Astrocyte (in vitro differentiated cells and primary cell): ENCODE results near the gene MPC2. TPM values are rescaled to one million over a fixed set of nuclear protein-coding genes. Genes with fewer than 3 reads are reported as not detected.

Experiments used
- DNase-seq: peaks from one replicate; pipeline ENCODE4 v3.0.0-alpha.2; 2010; ENCODE audit warnings: low read depth
- FAIRE-seq: peaks from 2 replicates; lab custom pipeline; 2011; peaks lifted over from hg19 to GRCh38; lab: Jason Lieb, UNC
- H2AFZ ChIP-seq: 2 replicates; pipeline ENCODE4 v1.6.0; 2012; ENCODE audit warnings: low read depth, low read length, inconsistent platforms
- H3K27ac ChIP-seq: 2 replicates; pipeline ENCODE4 v1.5.1; 2011; ENCODE audit warnings: low read depth, low read length, inconsistent platforms
- H3K27me3 ChIP-seq: 2 replicates; pipeline ENCODE4 v1.6.0; 2011; ENCODE audit warnings: low read length, inconsistent platforms; ENCODE audit not compliant: insufficient read depth
- H3K36me3 ChIP-seq: 2 replicates; pipeline ENCODE4 v1.5.1; 2011; ENCODE audit warnings: low read length, inconsistent platforms; ENCODE audit not compliant: insufficient read depth
- H3K4me1 ChIP-seq: 2 replicates; pipeline ENCODE4 v1.5.1; 2011; ENCODE audit warnings: low read length, inconsistent platforms; ENCODE audit not compliant: insufficient read depth
- H3K4me2 ChIP-seq: 2 replicates; pipeline ENCODE4 v1.6.0; 2012; ENCODE audit warnings: low read length, inconsistent platforms
- H3K4me3 ChIP-seq: 2 replicates; pipeline ENCODE4 v1.5.1; 2011; ENCODE audit warnings: low read depth, mild to moderate bottlenecking, low read length, inconsistent platforms; ENCODE audit not compliant: insufficient read depth
- H3K79me2 ChIP-seq: 2 replicates; pipeline ENCODE4 v1.6.0; 2012; ENCODE audit warnings: mild to moderate bottlenecking, low read length, inconsistent platforms; ENCODE audit not compliant: insufficient read depth
- H3K9ac ChIP-seq: 2 replicates; pipeline ENCODE4 v1.6.0; 2012; ENCODE audit warnings: mild to moderate bottlenecking, low read length, inconsistent platforms
- H3K9me3 ChIP-seq: 2 replicates; pipeline ENCODE4 v1.5.1; 2012; ENCODE audit warnings: low read depth, mild to moderate bottlenecking, low read length, inconsistent platforms; ENCODE audit not compliant: insufficient read depth
- H4K20me1 ChIP-seq: 2 replicates; pipeline ENCODE4 v1.6.0; 2012; ENCODE audit warnings: low read length, inconsistent platforms; ENCODE audit not compliant: insufficient read depth
- H3K27ac Mint-ChIP-seq: one replicate; pipeline ENCODE4 v1.8.0; 2021; ENCODE audit warnings: mild to moderate bottlenecking, mixed read lengths; ENCODE audit not compliant: unreplicated experiment
- H3K27me3 Mint-ChIP-seq: one replicate; pipeline ENCODE4 v1.8.0; 2021; ENCODE audit warnings: low read depth, mixed read lengths; ENCODE audit not compliant: unreplicated experiment
- H3K36me3 Mint-ChIP-seq: one replicate; pipeline ENCODE4 v1.8.0; 2021; ENCODE audit warnings: low read depth, mixed read lengths; ENCODE audit not compliant: unreplicated experiment
- H3K4me1 Mint-ChIP-seq: one replicate; pipeline ENCODE4 v1.8.0; 2021; ENCODE audit warnings: low read depth, mixed read lengths; ENCODE audit not compliant: unreplicated experiment
- H3K4me3 Mint-ChIP-seq: one replicate; pipeline ENCODE4 v1.8.0; 2021; ENCODE audit warnings: mild to moderate bottlenecking, moderate library complexity, mixed read lengths; ENCODE audit not compliant: unreplicated experiment
- H3K9me3 Mint-ChIP-seq: one replicate; pipeline ENCODE4 v1.8.0; 2021; ENCODE audit warnings: mild to moderate bottlenecking, mixed read lengths; ENCODE audit not compliant: unreplicated experiment
- CTCF ChIP-seq: IDR thresholded peaks from 2 replicates; pipeline ENCODE4 v1.5.1; 2011; ENCODE audit warnings: low read depth, mild to moderate bottlenecking, inconsistent platforms, low read length, moderate library complexity; ENCODE audit not compliant: insufficient read depth
- EZH2 ChIP-seq: IDR thresholded peaks from 2 replicates; pipeline ENCODE4 v1.6.1; 2012; ENCODE audit warnings: mild to moderate bottlenecking, low read length, inconsistent platforms; ENCODE audit not compliant: insufficient read depth
- total RNA-seq: library from RNA; stranded (reverse); gene quantifications from 2 replicates; pipeline ENCODE4 v1.2.1, GENCODE V29; 2021

The MPC2 gene
- total RNA-seq, 1 donor from 2014 or later = 62.3 TPM

GRCh38 chr1:167880580-167881021 lies 56.3 kb downstream of the MPC2 start:
- FAIRE-seq = no peak
- Mint-ChIP-seq H3K4me3 (no peak overlapping the region), H3K27ac (no peak overlapping the region), H3K4me1 (peaks cover 21% of the 10 kb centered on the region), H3K9me3 (peaks cover 3% of the 10 kb centered on the region), H3K27me3 (no peaks in the 10 kb centered on the region), H3K36me3 (no peaks in the 10 kb centered on the region)
- Histone ChIP-seq H3K79me2 (no peaks in the 10 kb centered on the region), H3K4me1 (peaks cover 21% of the 10 kb centered on the region), H3K9me3 (no peaks in the 10 kb centered on the region), H3K27ac (peak overlapping the region; percentile 33), H3K4me2 (peak overlapping the region; percentile 43), H2AFZ (no peak overlapping the region), H3K27me3 (no peaks in the 10 kb centered on the region), H3K36me3 (no peaks in the 10 kb centered on the region), H3K4me3 (no peak overlapping the region), H3K9ac (no peak overlapping the region), H4K20me1 (no peaks in the 10 kb centered on the region)
- no peak for TF ChIP-seq EZH2
- no peak for TF ChIP-seq CTCF
- peak; percentile 58 for DNase-seq

- H3K4me1 ChIP-seq = peaks cover 26% of the 10 kb centered on the region
- H2AFZ ChIP-seq = no peak overlapping the region
- H3K9me3 ChIP-seq = no peaks in the 10 kb centered on the region
- no peaks in the 10 kb centered on the region for H3K36me3 Mint-ChIP-seq
- H3K9ac ChIP-seq = no peak overlapping the region
- no peak for TF ChIP-seq EZH2
- no peak for TF ChIP-seq CTCF
- no peaks in the 10 kb centered on the region for H3K27me3 ChIP-seq
- H3K4me1 Mint-ChIP-seq = peaks cover 21% of the 10 kb centered on the region
- H3K27ac Mint-ChIP-seq = peak overlapping the region; percentile 58
- DNase-seq (no peak), FAIRE-seq (no peak)
- H3K4me2 ChIP-seq = no peak overlapping the region
- no peaks in the 10 kb centered on the region for H3K36me3 ChIP-seq
- H3K9me3 Mint-ChIP-seq = peaks cover 2% of the 10 kb centered on the region
- no peak overlapping the region for H3K27ac ChIP-seq
- H3K79me2 ChIP-seq = no peaks in the 10 kb centered on the region
- H3K4me3 ChIP-seq = no peak overlapping the region
- H3K27me3 Mint-ChIP-seq = no peaks in the 10 kb centered on the region
- H4K20me1 ChIP-seq = no peaks in the 10 kb centered on the region
- H3K4me3 Mint-ChIP-seq = no peak overlapping the region
Measured at GRCh38 chr1:167879508-167879907, 57.4 kb downstream of the MPC2 start.

- Histone ChIP-seq H3K4me2 (no peak overlapping the region), H3K36me3 (no peaks in the 10 kb centered on the region), H3K9me3 (no peaks in the 10 kb centered on the region), H2AFZ (no peak overlapping the region), H4K20me1 (no peaks in the 10 kb centered on the region), H3K27ac (no peak overlapping the region), H3K9ac (no peak overlapping the region), H3K4me3 (no peak overlapping the region), H3K4me1 (peaks cover 26% of the 10 kb centered on the region), H3K27me3 (no peaks in the 10 kb centered on the region), H3K79me2 (no peaks in the 10 kb centered on the region)
- H3K27me3 Mint-ChIP-seq = no peaks in the 10 kb centered on the region
- peaks cover 21% of the 10 kb centered on the region for H3K4me1 Mint-ChIP-seq
- no peaks in the 10 kb centered on the region for H3K36me3 Mint-ChIP-seq
- TF ChIP-seq CTCF (no peak), EZH2 (no peak)
- H3K9me3 Mint-ChIP-seq = peaks cover 2% of the 10 kb centered on the region
- no peak overlapping the region for H3K27ac Mint-ChIP-seq
- FAIRE-seq (no peak), DNase-seq (no peak)
- no peak overlapping the region for H3K4me3 Mint-ChIP-seq
Measured at GRCh38 chr1:167878372-167879160, 58.3 kb downstream of the MPC2 start.
